ENCODE data around the gene HIBADH.

GRCh38 chr7:27513885-27514284, 148.8 kb downstream of the HIBADH start:
- TF ChIP-seq GATA3 (IDR thresholded peaks at IDR 0.05; ENCODE audit: low read depth, low read length), result no peak
- TF ChIP-seq GATA2 (IDR thresholded peaks at IDR 0.05; ENCODE audit: low read depth, low read length), result no peak
